CD4-positive, alpha-beta T cell (primary cell): ENCODE results near the gene SCRN1. TPM values are rescaled to one million over a fixed set of nuclear protein-coding genes. Genes with fewer than 3 reads are reported as not detected.

Source experiments
- ATAC-seq: fragments of 200-7000 bp; cut with Tn5 transposase; one replicate; pipeline ENCODE4 v1.10.0; 2022; ENCODE audit warnings: mild to moderate bottlenecking; ENCODE audit not compliant: poor library complexity
- CTCF ChIA-PET: fragments of 350-600 bp; sonication (Branson Sonifier 250); formaldehyde crosslinking; loops from one replicate; lab custom pipeline; 2021; ENCODE audit warnings: antibody characterized with exemption, inconsistent platforms; lab: Charles Lee
- POLR2A ChIA-PET: fragments of 350-600 bp; sonication (Branson Sonifier 250); formaldehyde crosslinking; loops from one replicate; lab custom pipeline; 2021; ENCODE audit warnings: antibody characterized with exemption, inconsistent platforms; lab: Charles Lee
- DNase-seq, 14 experiments: peaks; one replicate each; pipeline ENCODE4 v3.0.0-alpha.2; 2013 to 2020; ENCODE audit warnings: mixed read lengths in 2 of 14
- H3K27ac ChIP-seq, 2 donors: one replicate each; pipeline versions ENCODE4 v1.5.1 to v1.7.0; 2013; ENCODE audit warnings: low read length in 2 of 2, low read depth in 1 of 2, mild to moderate bottlenecking in 1 of 2
- H3K27me3 ChIP-seq, 2 experiments: 1 replicate in 1 of 2; 2 replicates in 1 of 2; pipeline versions ENCODE4 v1.6.1 to v1.7.0; 2013; ENCODE audit warnings: low read length in 2 of 2, control low read depth in 1 of 2, mild to moderate bottlenecking in 1 of 2, moderate library complexity in 1 of 2; ENCODE audit not compliant: insufficient read depth in 2 of 2, control insufficient read depth in 1 of 2
- H3K36me3 ChIP-seq: one replicate; pipeline ENCODE4 v1.6.1; 2013; ENCODE audit warnings: low read length, control low read depth; ENCODE audit not compliant: insufficient read depth
- H3K4me1 ChIP-seq: one replicate; pipeline ENCODE4 v1.6.1; 2013; ENCODE audit warnings: low read length, control low read depth; ENCODE audit not compliant: insufficient read depth
- H3K4me3 ChIP-seq: one replicate; pipeline ENCODE4 v1.5.1; 2013; ENCODE audit warnings: mild to moderate bottlenecking, low read length, moderate library complexity
- H3K9me3 ChIP-seq, 2 experiments: 1 replicate in 1 of 2; 2 replicates in 1 of 2; pipeline versions ENCODE4 v1.6.1 to v1.7.0; 2013; ENCODE audit warnings: low read length in 2 of 2, mild to moderate bottlenecking in 2 of 2, control low read depth in 1 of 2, moderate library complexity in 1 of 2; ENCODE audit not compliant: control insufficient read depth in 1 of 2, insufficient read depth in 1 of 2
- H3K27ac Mint-ChIP-seq: one replicate; pipeline ENCODE4 v1.8.0; 2020; ENCODE audit warnings: mixed read lengths
- H3K27me3 Mint-ChIP-seq: one replicate; pipeline ENCODE4 v1.8.0; 2021; ENCODE audit warnings: mixed read lengths
- H3K36me3 Mint-ChIP-seq: one replicate; pipeline ENCODE4 v1.8.0; 2021; ENCODE audit warnings: low read depth, mixed read lengths
- H3K4me1 Mint-ChIP-seq: one replicate; pipeline ENCODE4 v1.8.0; 2021; ENCODE audit warnings: low read depth, mixed read lengths
- H3K4me3 Mint-ChIP-seq: one replicate; pipeline ENCODE4 v1.8.0; 2020; ENCODE audit warnings: mild to moderate bottlenecking, mixed read lengths
- H3K9me3 Mint-ChIP-seq: one replicate; pipeline ENCODE4 v1.8.0; 2020; ENCODE audit warnings: mixed read lengths
- CTCF ChIP-seq: fragments of 200-600 bp; IDR thresholded peaks from one replicate; pipeline ENCODE4 v1.8.0; 2022; ENCODE audit warnings: antibody characterized with exemption, mild to moderate bottlenecking
- intact Hi-C, 2 experiments: fragments of 100-400 bp; cut with DNase I in 1 of 2; cut with micrococcal nuclease in 1 of 2; formaldehyde crosslinking; loops; one replicate each; pipeline versions ENCODE4 v1.15.1 to v1.9.0; 2023 to 2025; cut with DNase I, micrococcal nuclease
- total RNA-seq, 174 experiments: library from RNA in 2 of 174; stranded (reverse) in 2 of 174; gene quantifications; one replicate each; pipeline ENCODE4 v1.2.3 and lab custom pipeline; 2021 to 2026

SCRN1 gene
- total RNA-seq, 2 experiments from 2014 or later: 2.4 to 3.2 TPM

- Histone ChIP-seq H3K4me1 (no peaks in the 10 kb centered on the region), H3K9me3 (peaks cover 16 to 20% of the 10 kb centered on the region in 2 experiments), H3K27ac (no peak overlapping the region), H3K27me3 (peaks cover 10 to 22% of the 10 kb centered on the region in 2 experiments), H3K36me3 (no peaks in the 10 kb centered on the region), H3K4me3 (no peak overlapping the region)
- intact Hi-C loops: no loop called here
- POLR2A ChIA-PET: no interaction called here
- CTCF ChIA-PET: no interaction called here
- Mint-ChIP-seq H3K36me3 (no peaks in the 10 kb centered on the region), H3K27ac (no peak overlapping the region), H3K4me3 (no peak overlapping the region), H3K27me3 (peaks cover 45% of the 10 kb centered on the region), H3K4me1 (no peaks in the 10 kb centered on the region), H3K9me3 (peaks cover 4% of the 10 kb centered on the region)
- TF ChIP-seq CTCF: no peak
- DNase-seq (no peak), ATAC-seq (no peak)
These were observed 6.1 kb upstream of the SCRN1 start for GRCh38 chr7:29995652-29996051.

GRCh38 chr7:29993140-29993539 is 3.5 kb upstream of the SCRN1 start:
- H3K4me1 ChIP-seq: peaks cover 9% of the 10 kb centered on the region
- Mint-ChIP-seq H3K27ac (no peak overlapping the region), H3K36me3 (no peaks in the 10 kb centered on the region), H3K4me1 (peaks cover 6% of the 10 kb centered on the region), H3K27me3 (peaks cover 43% of the 10 kb centered on the region), H3K4me3 (no peak overlapping the region), H3K9me3 (peaks cover 4% of the 10 kb centered on the region)
- peaks cover 26% of the 10 kb centered on the region in 2 experiments for H3K27me3 ChIP-seq
- no peak overlapping the region for H3K27ac ChIP-seq
- ChIA-PET CTCF (no interaction called here), POLR2A (interaction anchor here (0.7 kb wide), 1 partner anchor 12 kb away, joined by 4 read pairs; no protein-coding TSS in a partner anchor)
- H3K4me3 ChIP-seq: no peak overlapping the region
- DNase-seq (no peak), ATAC-seq (no peak)
- TF ChIP-seq CTCF: no peak
- H3K9me3 ChIP-seq: peaks cover 20 to 21% of the 10 kb centered on the region in 2 experiments
- intact Hi-C loops: loop anchor here in 1 of 2 experiments (5.0 kb wide), 1 partner anchor 34 kb away; the partner anchor contains the start of genes FKBP14 and PLEKHA8
- H3K36me3 ChIP-seq: no peaks in the 10 kb centered on the region

- ChIA-PET POLR2A (no interaction called here), CTCF (no interaction called here)
- ATAC-seq (no peak), DNase-seq (no peak)
- Mint-ChIP-seq H3K9me3 (peaks cover 4% of the 10 kb centered on the region), H3K4me1 (peaks cover 8% of the 10 kb centered on the region), H3K4me3 (no peak overlapping the region), H3K27me3 (peaks cover 48% of the 10 kb centered on the region), H3K27ac (no peak overlapping the region), H3K36me3 (no peaks in the 10 kb centered on the region)
- Histone ChIP-seq H3K27ac (no peak overlapping the region), H3K36me3 (no peaks in the 10 kb centered on the region), H3K4me3 (no peak overlapping the region), H3K4me1 (peaks cover 9% of the 10 kb centered on the region), H3K27me3 (peaks cover 26 to 31% of the 10 kb centered on the region in 2 experiments), H3K9me3 (peaks cover 20 to 21% of the 10 kb centered on the region in 2 experiments)
- intact Hi-C loops: loop anchor here in 1 of 2 experiments (5.0 kb wide), 1 partner anchor 35 kb away; the partner anchor contains the start of genes FKBP14 and PLEKHA8
- TF ChIP-seq CTCF: no peak
These were observed 2.3 kb upstream of the SCRN1 start for GRCh38 chr7:29991937-29992336.
